ENCODE results near the gene THADA.

THADA gene

DNA sequence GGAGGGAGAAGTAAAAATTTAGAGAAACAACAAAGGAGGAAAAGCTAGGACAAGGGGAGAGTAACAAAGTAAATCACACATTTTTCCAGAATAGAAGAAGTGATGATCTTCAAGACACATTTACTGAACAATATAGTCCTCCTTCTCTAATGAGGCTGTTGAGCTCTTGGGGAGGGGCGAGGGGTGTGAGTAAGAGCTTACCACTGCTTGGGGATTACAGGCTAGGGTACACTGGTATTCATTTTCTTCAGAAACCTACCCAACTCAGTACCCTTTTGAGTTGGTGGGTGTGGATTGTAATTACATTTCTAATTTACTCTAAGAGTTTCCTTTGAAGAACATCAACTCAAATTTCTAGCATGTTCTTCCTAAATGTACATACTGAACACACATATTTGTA is 211.7 kb downstream of the THADA start:
- DNase-seq (ENCODE audit: low read depth) = no peak

DNA sequence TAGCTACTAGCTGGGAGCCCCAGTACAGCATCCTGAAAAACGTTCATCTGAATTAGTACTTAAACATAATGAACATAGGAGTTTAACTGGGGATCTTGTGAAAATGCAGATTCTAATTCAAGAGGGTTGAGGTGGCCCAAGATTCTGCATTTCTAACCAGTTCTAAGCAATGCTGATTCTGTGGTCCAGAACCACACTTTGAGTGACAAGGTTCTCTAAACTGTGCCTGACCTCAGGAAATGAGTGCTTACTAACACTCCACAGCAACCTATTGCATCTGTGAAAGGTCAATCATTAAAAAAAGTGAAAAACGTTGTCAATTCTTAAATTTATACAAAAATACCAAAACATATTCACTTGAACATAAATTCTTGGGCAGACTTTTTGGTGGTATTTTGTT is 212.3 kb downstream of the THADA start:
- no peak for DNase-seq (ENCODE audit: low read depth)

- DNase-seq (ENCODE audit: low read depth) = no peak
These were observed 216.3 kb downstream of the THADA start for GRCh38 chr2:43379494-43379893.

- no peak for DNase-seq (ENCODE audit: low read depth)
These were observed 218.5 kb downstream of the THADA start for GRCh38 chr2:43377327-43377726.

GRCh38 chr2:43376523-43377198 is 219.2 kb downstream of the THADA start:
- no peak for DNase-seq (ENCODE audit: low read depth)

- no peak for DNase-seq (ENCODE audit: low read depth)
These were observed 219.9 kb downstream of the THADA start for GRCh38 chr2:43375746-43376522.

- DNase-seq (ENCODE audit: low read depth) = no peak
These were observed 223.3 kb downstream of the THADA start for GRCh38 chr2:43372416-43373081.

- DNase-seq (ENCODE audit: low read depth) = no peak
These were observed 225.1 kb downstream of the THADA start for GRCh38 chr2:43370705-43371104.

DNA sequence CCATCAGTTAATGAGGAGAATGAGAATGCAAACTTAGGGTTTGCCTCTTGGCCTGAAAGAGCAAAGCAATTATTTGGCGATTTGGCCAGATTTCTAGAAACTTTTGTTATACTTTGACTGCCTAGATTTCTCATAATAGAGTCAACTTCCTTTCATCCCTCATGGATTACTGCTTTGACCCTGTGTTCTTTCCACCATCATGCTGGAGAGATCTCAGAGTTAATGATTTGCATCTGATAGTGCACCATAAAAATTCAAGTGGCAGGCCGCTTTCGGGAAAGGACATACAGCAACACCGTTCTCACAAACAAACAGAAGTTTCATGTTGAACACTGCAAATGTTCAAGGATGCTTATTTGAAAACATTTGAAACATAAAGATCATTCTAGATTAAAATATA is 225.7 kb downstream of the THADA start:
- DNase-seq (ENCODE audit: low read depth) = no peak

- DNase-seq (ENCODE audit: low read depth) = no peak
These were observed 227.1 kb downstream of the THADA start for GRCh38 chr2:43368483-43369385.

DNA sequence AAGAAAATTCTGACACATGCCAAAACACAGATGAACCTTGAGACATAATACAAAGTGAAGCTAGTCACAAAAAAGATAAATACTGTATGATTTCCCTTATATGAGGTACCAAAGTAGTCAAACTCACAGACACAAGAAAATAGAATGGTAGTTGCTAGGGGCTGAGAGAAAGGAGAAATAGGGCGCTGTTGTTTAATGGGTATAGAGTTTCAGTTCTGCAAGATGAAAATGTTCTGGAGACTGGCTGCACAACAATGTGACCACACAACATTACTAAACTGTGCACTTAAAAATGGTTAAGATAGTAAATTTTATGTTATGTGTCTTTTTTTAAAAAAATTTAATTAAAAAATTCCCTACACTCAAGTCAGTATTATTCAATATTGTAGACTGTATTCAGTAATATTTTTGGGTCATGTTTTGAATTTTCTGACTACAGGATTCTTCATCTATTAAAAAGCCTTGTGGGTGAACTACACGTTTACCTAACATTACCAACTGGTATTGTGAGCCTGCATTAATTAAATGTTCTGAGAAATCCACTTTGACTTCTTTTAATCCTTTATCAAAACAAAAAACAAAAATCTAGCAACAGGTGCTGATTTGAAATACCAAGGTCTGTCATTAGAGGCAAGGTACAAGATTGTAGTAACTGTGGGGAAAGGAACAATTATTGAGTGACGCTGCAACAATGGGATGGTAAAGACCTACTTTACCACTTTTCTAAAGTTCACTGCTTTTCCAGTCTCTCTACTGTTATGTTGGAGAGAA is 228.6 kb downstream of the THADA start:
- DNase-seq (ENCODE audit: low read depth) = no peak

- no peak for DNase-seq (ENCODE audit: low read depth)
These were observed 232.7 kb downstream of the THADA start for GRCh38 chr2:43363120-43363519.

GRCh38 chr2:43361286-43361685 is 234.6 kb downstream of the THADA start:
- no peak for DNase-seq (ENCODE audit: low read depth)

- DNase-seq (ENCODE audit: low read depth) = no peak
These were observed 235.7 kb downstream of the THADA start for GRCh38 chr2:43360137-43360536.

GRCh38 chr2:43358410-43359201 is 237.2 kb downstream of the THADA start:
- DNase-seq (ENCODE audit: low read depth) = no peak

GRCh38 chr2:43356774-43357173 is 239.1 kb downstream of the THADA start:
- no peak for DNase-seq (ENCODE audit: low read depth)

DNA sequence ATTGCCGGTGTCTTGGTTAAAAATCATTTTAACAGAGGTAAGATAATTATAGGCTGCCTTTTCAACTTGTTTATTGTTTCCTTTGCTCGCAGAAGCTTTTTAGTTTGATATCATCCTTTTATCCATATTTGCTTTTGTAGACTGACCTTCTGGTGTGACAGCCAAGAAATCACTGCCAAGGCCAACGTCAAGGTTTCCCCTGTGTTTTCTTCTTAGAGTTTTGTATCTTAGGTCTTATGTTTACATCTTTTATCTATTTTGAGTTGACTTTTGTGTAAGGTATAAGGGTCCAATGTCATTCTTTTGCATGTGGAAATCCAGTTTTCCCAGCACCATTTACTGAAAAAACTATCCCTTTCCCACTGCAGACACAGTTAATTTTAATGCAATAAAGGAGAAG is 240.4 kb downstream of the THADA start:
- DNase-seq (ENCODE audit: low read depth) = no peak

- DNase-seq (ENCODE audit: low read depth) = no peak
These were observed 245.9 kb downstream of the THADA start for GRCh38 chr2:43349904-43350303.

GRCh38 chr2:43348908-43349661 is 246.8 kb downstream of the THADA start:
- DNase-seq (ENCODE audit: low read depth) = no peak

DNA sequence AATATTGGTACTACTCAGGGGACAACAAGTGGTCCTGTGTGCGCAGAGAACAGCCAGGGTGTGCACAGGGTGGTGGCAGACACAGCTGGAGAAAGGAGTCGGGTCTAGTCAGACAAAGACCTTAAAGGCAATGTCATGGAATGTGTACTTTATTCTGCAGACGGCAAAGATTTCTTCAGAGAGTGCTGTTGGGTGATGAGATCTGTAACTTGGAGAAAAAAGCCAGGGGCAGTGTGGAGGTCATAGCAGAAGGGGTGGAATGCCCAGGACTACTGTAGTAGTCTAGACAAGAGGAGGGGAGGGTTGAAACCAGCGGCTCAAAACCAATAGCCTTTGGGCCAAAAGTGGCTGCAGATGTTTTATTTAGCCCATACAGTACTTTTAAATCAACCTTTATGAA is 248.1 kb downstream of the THADA start:
- no peak for DNase-seq (ENCODE audit: low read depth)
